NCI-H2227 (cell line): ENCODE measurements around the gene TGM4.

ENCODE experiments used
- DNase-seq: peaks from one replicate; lab custom pipeline; 2025; ENCODE audit not compliant: unreplicated experiment; lab: John Stamatoyannopoulos, UW

Gene TGM4

GRCh38 chr3:44950275-44950734, 75.9 kb downstream of the TGM4 start:
- no peak for DNase-seq

GRCh38 chr3:44952689-44953088, 78.3 kb downstream of the TGM4 start:
- DNase-seq = no peak

GRCh38 chr3:44954304-44954703, 79.9 kb downstream of the TGM4 start:
- no peak for DNase-seq

GRCh38 chr3:44954962-44955361, 80.6 kb downstream of the TGM4 start:
- no peak for DNase-seq

GRCh38 chr3:44955917-44956316, 81.5 kb downstream of the TGM4 start:
- no peak for DNase-seq

GRCh38 chr3:44957986-44958385, 83.6 kb downstream of the TGM4 start:
- DNase-seq = no peak

GRCh38 chr3:44958386-44958785, 84.0 kb downstream of the TGM4 start:
- no peak for DNase-seq

GRCh38 chr3:44960387-44961026, 86.1 kb downstream of the TGM4 start:
- DNase-seq = no peak

GRCh38 chr3:44961888-44962287, 87.5 kb downstream of the TGM4 start:
- DNase-seq = no peak

- DNase-seq = no peak
Observed at GRCh38 chr3:44962621-44963393, 88.4 kb downstream of the TGM4 start.

- DNase-seq = no peak
Observed at GRCh38 chr3:44963571-44964325, 89.3 kb downstream of the TGM4 start.
